ENCODE data around the gene PPFIBP1. TPM values are rescaled to one million over a fixed set of nuclear protein-coding genes. Genes with fewer than 3 reads are reported as not detected.
"Not testable (repeated sequence)": the region's sequence is repeated elsewhere in the genome, so short reads cannot be mapped to it uniquely, and the experiment has no call there.

Gene PPFIBP1
- total RNA-seq, 1 donor from 2014 or later: 292 TPM

DNA sequence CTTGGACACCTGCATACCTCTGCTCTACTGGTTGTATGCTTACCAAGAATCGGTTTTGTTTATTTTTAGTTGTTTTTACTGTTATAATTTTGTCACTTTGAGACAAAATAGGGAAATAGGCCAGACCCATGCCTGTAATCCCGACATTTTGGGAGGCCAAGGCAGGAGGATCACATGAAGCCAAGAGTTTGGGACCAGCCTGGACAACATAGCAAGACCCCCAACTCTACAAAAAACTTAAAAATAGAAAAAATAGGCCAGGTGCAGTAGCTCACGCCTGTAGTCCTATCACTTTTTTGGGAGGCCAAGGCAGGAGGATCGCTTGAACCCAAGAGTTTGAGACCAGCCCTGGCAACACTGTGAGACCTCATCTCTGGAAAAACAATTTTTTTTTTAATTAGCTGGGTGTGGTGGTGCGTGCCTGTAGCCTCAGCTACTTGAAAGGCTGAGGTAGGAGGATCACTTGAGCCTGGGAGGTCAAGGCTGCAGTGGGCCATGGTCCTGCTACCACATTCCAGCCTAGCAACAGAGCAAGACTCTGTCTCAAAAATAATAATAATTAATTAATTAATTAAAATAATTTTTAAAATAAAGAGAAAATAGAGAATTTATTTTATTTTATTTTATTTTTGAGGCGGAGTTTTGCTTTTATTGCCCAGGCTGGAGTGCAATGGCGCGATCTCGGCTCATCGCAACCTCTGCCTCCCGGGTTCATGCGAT, 185.4 kb downstream of the PPFIBP1 start:
- DNase-seq (no peak), ATAC-seq (ENCODE audit: poor library complexity) (no peak)
- intact Hi-C loops (cut with DNase I): no loop called here

DNA sequence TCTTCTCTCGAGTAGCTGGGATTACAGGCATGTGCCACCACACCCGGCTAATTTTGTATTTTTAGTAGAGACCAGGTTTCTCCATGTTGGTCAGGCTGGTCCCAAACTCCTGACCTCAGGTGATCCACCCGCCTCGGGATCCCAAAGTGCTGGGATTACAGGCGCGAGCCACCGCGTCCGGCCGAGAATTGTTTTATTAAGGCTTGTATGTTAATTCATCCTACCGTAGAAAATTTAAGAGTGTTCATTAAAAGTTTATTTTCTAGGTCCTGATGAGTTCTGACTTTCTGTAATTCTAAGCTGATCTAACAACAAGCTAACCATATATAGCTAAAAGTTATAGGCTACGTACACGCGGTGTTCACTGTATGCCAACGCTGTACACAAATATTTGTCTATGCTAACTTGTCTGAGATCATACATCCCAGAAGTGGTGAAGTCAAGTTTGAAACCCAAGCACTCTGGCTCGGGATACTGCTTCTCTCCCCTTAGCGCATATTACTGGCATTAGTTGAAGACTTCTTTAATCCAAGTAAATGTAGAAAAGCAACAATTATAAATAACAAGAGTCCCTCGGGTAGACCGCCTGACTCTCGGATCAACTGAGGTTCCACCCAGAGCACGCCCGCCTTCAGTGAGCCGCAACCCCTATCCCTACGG, 186.1 kb downstream of the PPFIBP1 start:
- intact Hi-C loops (cut with DNase I): no loop called here
- DNase-seq: no peak
- ATAC-seq (ENCODE audit: poor library complexity): peak; percentile 64

DNA sequence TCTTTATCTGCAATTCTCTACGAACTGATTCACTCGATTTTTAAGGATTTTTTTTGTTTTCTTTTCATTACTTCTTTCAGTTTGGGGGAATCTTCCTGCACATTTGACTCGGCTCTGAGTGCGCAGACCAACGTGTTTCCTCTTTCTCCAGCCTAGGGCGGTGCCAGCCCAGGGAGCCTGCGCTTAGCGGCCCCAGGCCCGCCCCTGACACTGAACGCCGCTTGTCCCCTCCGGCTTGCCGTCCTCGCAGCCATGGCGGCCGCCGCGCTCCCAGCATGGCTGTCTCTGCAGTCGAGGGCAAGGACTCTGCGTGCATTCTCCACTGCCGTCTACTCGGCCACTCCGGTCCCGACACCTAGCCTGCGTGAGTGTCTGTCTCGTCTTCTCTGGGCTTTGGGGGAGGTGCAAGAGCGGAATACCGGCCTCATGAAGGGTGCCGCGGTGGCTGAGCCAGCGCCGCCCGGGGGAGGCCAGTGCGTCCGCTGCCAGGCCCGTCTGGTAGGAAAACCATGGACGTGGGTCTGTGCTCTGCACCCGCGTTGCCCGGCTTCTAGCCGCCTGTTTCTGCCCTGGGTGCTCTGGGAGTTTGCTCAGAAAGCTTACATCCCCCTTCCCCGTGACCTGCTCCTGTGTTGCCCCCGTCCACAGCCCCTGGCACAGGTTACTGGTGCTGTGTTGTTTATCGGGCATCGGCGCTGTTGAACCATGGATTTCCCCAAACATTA, 186.7 kb downstream of the PPFIBP1 start, which contains the start of gene MRPS35:
MRPS35 (plus strand) TSS at position 241 of the 725 bp plus-strand sequence; CDS start at position 253, 12 bp downstream.
- DNase-seq (peak; percentile 95), ATAC-seq (ENCODE audit: poor library complexity) (peak; percentile 99)
- intact Hi-C loops (cut with DNase I): no loop called here

DNA sequence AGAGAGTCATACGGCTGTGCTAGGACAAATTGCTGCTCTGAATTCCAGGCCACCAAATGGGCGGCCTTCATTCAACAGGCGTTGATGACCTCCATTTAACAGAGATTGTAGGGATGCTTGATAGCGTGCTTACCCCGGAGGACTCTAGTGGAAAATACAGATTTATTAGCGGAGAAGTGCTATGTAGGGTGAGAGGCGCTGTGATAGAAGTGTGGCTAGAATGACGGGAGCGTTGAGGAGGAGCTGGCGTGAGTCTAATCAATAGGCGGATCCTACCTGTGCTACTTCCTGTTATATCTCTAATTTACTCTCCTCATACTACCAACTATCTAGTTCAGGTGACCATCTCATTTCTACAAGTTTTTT, 187.3 kb downstream of the PPFIBP1 start:
- intact Hi-C loops (cut with DNase I): no loop called here
- DNase-seq (no peak), ATAC-seq (ENCODE audit: poor library complexity) (no peak)

DNA sequence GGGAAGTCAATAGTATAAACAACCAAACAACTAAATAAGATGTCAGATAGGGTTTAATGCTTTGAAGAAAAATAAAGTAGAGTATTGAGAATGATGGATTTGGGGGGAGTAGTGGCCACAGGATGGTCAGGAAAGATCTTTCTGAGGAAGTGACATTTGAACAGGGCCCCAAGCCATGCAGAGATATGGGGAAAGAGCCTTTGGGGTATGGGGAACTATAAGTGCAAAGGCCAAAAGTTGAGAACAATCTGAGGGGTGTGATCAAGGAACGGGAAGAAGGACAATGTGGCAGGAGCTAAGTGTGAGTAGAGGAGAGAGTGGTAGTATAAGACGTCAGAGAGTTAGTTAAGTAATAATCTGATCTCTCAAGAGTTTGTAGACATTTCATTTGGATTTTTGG, 188.0 kb downstream of the PPFIBP1 start:
- DNase-seq: no peak
- ATAC-seq (ENCODE audit: poor library complexity): no peak

DNA sequence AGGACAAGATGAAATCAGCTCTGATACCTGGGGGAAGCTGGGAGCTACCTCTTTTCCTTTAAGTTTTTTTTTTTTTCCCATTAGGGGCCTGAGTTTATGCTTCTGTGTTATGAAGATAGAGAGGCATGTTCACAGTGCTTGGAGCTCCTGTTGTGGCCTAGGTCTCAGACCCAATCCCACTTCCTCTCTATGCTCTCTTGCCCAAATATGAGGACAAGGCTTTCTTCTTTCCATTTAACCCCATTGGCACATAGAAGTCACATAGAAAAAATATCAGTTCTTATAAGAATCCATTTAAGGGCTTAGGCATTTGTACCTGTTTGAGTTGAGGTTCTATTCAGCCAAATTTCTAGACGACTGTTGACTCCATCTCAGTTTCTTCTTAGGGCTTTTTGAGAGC, 199.2 kb downstream of the PPFIBP1 start:
- intact Hi-C loops (cut with DNase I): no loop called here
- DNase-seq (no peak), ATAC-seq (ENCODE audit: poor library complexity) (no peak)

More for the DNA sequence above, 188.0 kb downstream of the PPFIBP1 start:
- intact Hi-C loops (cut with DNase I): no loop called here

DNA sequence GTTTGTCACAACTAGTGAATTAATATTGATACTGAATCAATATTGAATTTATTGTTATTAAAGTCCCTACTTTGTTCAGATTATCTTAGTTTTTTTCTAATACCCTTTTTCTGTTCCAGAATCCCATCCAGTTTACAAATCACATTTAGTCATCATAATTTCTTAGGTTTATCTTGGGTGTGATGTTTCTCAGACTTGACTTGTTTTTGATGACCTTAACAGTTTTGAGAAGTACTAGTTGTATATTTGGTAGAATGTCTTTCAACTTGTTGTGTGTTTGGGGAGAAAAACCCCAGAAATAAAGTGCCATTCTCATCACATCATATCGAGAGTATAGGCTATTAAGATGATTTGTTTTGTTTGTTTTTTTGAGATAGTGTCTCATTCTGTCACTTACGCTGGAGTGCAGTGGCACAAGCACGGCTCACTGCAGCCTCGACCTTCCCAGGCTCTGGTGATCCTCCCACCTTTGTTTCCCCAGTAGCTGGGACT, 206.1 kb downstream of the PPFIBP1 start:
- intact Hi-C loops (cut with DNase I): loop anchor here (10.0 kb wide), 1 partner anchor 205 kb away; no protein-coding TSS in a partner anchor
- DNase-seq (no peak), ATAC-seq (ENCODE audit: poor library complexity) (no peak)

DNA sequence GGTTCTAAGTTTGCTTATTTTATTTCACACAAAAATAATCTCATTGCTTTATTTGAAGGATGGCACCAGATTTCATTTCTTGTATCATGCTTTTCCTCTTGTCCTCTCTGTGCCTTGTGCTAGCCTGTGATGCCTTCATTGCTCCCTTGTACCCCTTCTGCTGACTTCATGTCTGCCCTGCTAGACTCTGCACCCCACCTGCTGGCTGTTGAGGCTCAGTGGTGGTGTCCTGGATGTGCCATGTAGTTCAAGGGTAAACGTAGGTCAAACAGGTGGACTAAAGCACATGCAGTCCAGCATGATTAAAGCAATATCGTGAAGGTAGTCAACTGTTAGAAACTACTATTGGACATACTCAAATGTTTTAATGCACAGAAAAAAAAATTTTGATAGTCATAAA, 208.3 kb downstream of the PPFIBP1 start:
- ATAC-seq (ENCODE audit: poor library complexity): no peak
- DNase-seq: no peak
- intact Hi-C loops (cut with DNase I): loop anchor here (10.0 kb wide), 1 partner anchor 203 kb away; no protein-coding TSS in a partner anchor

DNA sequence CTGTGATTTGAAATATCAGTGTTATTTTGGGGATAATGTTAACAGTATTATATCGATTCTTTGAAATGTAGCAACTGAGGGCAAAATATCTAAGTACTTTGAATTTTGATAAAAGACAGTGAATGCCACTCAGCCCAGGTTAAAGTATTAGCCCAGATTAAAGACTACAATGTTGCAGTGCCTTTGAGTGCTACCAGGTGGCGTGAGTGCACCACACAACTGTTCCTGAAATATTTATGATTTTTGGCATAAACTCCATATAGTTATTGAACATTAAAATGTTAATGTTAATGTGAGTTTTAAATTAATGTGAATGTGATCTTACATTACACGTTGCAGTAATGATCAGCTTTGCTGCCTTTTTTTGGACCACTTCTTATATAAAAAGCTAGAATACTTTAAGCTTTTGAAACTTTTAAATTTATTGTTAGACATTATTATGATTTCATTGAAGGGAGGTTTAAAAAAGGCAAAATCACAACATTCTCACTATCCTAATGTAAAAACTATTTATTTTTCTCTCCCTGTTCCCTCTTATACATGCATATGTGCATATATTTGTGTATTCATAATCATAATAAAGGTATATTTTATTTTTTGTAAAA, 209.1 kb downstream of the PPFIBP1 start:
- intact Hi-C loops (cut with DNase I): loop anchor here (10.0 kb wide), 1 partner anchor 202 kb away; no protein-coding TSS in a partner anchor
- no peak for ATAC-seq (ENCODE audit: poor library complexity)
- DNase-seq: no peak

DNA sequence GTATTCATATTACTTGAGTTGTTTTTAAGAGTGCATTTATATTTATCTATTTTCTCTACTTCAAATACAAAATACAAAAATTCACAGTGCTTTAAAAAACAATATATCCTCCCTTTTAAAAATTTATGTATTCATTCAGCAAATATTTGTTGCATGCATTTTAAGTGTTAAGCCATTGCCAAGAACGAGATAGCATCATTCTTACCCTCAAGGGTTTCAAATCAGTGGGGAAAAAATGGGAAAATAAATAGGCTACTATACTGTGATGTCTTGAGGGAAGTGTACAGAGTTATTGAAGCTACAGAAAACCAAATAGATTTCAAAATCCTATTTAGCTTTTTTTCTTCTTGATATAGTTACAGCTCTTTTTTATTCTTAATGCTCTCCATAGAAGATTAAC, 209.8 kb downstream of the PPFIBP1 start:
- DNase-seq: no peak
- no peak for ATAC-seq (ENCODE audit: poor library complexity)
- intact Hi-C loops (cut with DNase I): loop anchor here (10.0 kb wide), 1 partner anchor 201 kb away; no protein-coding TSS in a partner anchor

DNA sequence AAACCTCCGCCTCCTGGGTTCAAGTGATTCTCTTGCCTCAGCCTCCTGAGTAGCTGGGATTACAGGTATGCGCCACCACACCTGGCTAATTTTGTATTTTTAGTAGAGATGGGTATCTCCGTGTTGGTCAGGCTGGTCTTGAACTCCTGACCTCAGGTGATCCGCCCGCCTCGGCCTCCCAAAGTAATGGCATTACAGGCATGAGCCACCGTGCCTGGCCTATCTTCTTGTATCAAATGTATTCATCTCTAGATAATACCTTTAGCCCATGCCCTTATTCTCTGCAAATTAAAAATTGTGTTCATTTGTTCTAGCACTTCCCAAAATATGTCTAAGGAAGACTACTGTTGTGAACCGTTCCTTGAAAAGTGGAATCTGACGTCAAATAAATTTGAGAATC, 210.3 kb downstream of the PPFIBP1 start:
- DNase-seq; ATAC-seq (ENCODE audit: poor library complexity): not testable (repeated sequence)
- intact Hi-C loops (cut with DNase I): loop anchor here (10.0 kb wide), 1 partner anchor 200 kb away; no protein-coding TSS in a partner anchor

DNA sequence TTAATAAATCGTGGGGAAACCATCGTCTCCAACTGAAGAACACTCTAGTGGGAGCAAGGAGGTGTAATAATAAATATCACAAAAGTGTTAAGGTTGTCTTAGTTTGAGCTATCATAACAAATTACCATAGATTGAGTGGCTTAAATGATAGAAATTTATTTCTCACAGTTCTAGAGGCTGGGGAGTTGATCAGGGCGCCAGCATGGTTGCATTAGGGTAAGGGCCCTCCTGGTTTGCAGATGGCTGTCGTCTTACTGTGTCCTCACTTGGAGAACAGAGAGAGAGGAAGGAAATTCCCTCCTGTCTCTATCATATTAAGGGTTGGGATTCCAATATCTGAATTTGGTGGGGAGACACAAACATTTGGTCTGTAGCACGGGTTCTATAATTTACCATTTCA, 219.6 kb downstream of the PPFIBP1 start:
- intact Hi-C loops (cut with DNase I): loop anchor here (5.0 kb wide), 1 partner anchor 79 kb away; no protein-coding TSS in a partner anchor
- DNase-seq (no peak), ATAC-seq (ENCODE audit: poor library complexity) (no peak)

Other genes starting within 250 kb of the PPFIBP1 start
- 1.1 TPM for gene BMAL2, start 191.4 kb upstream of the PPFIBP1 start, total RNA-seq
- gene SMCO2, start 77.5 kb upstream of the PPFIBP1 start, total RNA-seq: not detected
- gene REP15, start 172.2 kb downstream of the PPFIBP1 start, total RNA-seq: 6.3 TPM
- gene MRPS35, start 186.6 kb downstream of the PPFIBP1 start, total RNA-seq: 56.4 TPM